Osteocyte (in vitro differentiated cells): ENCODE measurements around the gene ITPRIPL1. TPM values are rescaled to one million over a fixed set of nuclear protein-coding genes. Genes with fewer than 3 reads are reported as not detected.

Experiments used
- DNase-seq: peaks from one replicate; pipeline ENCODE4 v3.0.0; 2021; ENCODE audit warnings: mixed read lengths; ENCODE audit not compliant: unreplicated experiment; ENCODE audit errors: extremely low spot score
- H3K27ac Mint-ChIP-seq: one replicate; pipeline ENCODE4 v1.8.0; 2021; ENCODE audit warnings: mild to moderate bottlenecking, mixed read lengths; ENCODE audit not compliant: unreplicated experiment
- H3K27me3 Mint-ChIP-seq: one replicate; pipeline ENCODE4 v1.8.0; 2021; ENCODE audit warnings: mixed read lengths; ENCODE audit not compliant: unreplicated experiment
- H3K36me3 Mint-ChIP-seq: one replicate; pipeline ENCODE4 v1.8.0; 2021; ENCODE audit warnings: mixed read lengths; ENCODE audit not compliant: unreplicated experiment
- H3K4me1 Mint-ChIP-seq: one replicate; pipeline ENCODE4 v1.8.0; 2021; ENCODE audit warnings: mixed read lengths; ENCODE audit not compliant: unreplicated experiment
- H3K4me3 Mint-ChIP-seq: one replicate; pipeline ENCODE4 v1.8.0; 2021; ENCODE audit warnings: mild to moderate bottlenecking, moderate library complexity, mixed read lengths; ENCODE audit not compliant: unreplicated experiment
- H3K9me3 Mint-ChIP-seq: one replicate; pipeline ENCODE4 v1.8.0; 2021; ENCODE audit warnings: mixed read lengths; ENCODE audit not compliant: unreplicated experiment
- total RNA-seq: library from RNA; stranded (reverse); gene quantifications from 2 replicates; pipeline ENCODE4 v1.2.1, GENCODE V29; 2021
- TF ChIP-seq, protein P1 (sequence below): fragments of 200-600 bp; sonication (generic); IDR thresholded peaks from 2 replicates; pipeline ENCODE4 v1.5.0; 2021; ENCODE audit warnings: antibody characterized with exemption, mild to moderate bottlenecking, moderate library complexity

ITPRIPL1 gene
- total RNA-seq, 1 donor from 2014 or later, result 0.86 TPM

DNA sequence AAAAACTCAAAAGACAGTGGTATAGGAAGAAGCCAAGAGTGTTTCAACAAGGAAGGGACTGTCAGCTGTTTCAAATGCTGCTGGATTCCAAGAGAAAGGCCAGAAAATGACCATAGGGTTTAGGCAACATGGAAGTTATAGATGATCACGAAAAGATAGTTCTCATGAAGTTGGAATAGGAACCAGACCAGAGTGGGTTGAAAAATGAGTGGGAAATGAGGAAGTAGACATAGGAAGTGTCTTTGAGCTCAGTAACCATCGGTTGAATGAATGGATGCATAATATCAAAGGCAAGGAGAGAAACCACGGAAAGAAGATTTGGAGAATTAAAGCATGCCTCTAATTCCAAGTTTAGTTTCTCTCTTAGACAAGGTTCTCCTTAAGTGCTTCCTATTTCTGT lies 11.8 kb downstream of the ITPRIPL1 start:
- Mint-ChIP-seq H3K9me3 (no peaks in the 10 kb centered on the region), H3K27me3 (no peaks in the 10 kb centered on the region), H3K36me3 (no peaks in the 10 kb centered on the region), H3K27ac (no peak overlapping the region), H3K4me1 (peaks cover 34% of the 10 kb centered on the region), H3K4me3 (no peak overlapping the region)
- no peak for DNase-seq
- TF ChIP-seq, protein P1, sequence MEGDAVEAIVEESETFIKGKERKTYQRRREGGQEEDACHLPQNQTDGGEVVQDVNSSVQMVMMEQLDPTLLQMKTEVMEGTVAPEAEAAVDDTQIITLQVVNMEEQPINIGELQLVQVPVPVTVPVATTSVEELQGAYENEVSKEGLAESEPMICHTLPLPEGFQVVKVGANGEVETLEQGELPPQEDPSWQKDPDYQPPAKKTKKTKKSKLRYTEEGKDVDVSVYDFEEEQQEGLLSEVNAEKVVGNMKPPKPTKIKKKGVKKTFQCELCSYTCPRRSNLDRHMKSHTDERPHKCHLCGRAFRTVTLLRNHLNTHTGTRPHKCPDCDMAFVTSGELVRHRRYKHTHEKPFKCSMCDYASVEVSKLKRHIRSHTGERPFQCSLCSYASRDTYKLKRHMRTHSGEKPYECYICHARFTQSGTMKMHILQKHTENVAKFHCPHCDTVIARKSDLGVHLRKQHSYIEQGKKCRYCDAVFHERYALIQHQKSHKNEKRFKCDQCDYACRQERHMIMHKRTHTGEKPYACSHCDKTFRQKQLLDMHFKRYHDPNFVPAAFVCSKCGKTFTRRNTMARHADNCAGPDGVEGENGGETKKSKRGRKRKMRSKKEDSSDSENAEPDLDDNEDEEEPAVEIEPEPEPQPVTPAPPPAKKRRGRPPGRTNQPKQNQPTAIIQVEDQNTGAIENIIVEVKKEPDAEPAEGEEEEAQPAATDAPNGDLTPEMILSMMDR, result no peak

DNA sequence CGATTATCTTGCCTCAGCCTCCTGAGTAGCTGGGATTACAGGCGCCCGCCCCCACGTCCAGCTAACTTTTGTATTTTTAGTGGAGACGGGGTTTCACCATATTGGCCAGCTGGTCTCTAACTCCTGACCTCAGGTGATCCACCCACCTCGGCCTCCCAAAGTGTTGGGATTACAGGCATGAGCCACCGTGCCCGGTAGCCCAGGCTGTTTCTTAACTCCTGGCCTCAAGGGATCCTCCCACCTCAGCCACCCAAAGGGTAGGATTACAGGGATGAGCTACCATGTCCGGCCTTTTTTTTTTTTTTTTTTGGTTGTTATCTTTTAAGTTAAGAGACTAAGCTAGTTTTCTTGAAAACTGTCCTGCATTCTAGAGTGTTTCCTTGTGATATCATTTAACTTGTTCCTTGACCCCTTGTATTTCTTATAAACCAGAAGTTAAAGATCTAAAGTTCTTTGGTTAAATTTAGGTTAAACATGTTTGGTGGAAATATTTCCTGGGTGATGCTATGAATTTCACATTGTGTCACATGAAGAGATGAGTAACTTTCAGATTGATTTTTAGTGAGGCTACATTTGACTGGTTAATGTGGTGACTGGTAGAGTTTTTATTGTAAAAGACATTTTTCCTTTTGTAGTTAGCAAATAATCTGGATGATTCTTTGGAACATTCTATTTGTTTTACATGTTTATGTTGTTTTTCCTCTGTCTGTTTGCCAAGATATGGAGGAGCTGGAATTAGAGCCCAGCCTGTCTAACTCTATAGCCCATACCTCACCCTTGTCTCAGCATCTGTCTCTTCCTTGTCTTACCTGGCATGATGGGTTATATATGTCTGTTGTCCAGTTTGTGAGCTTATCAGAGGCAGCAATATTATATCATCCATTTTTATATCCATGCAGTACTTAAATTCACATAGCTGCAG lies 15.6 kb downstream of the ITPRIPL1 start:
- DNase-seq, result no peak
- Mint-ChIP-seq H3K36me3 (peaks cover 5% of the 10 kb centered on the region), H3K27ac (peak overlapping the region; percentile 42), H3K4me3 (no peak overlapping the region), H3K27me3 (no peaks in the 10 kb centered on the region), H3K4me1 (peaks cover 19% of the 10 kb centered on the region), H3K9me3 (no peaks in the 10 kb centered on the region)
- TF ChIP-seq, protein P1, result no peak

DNA sequence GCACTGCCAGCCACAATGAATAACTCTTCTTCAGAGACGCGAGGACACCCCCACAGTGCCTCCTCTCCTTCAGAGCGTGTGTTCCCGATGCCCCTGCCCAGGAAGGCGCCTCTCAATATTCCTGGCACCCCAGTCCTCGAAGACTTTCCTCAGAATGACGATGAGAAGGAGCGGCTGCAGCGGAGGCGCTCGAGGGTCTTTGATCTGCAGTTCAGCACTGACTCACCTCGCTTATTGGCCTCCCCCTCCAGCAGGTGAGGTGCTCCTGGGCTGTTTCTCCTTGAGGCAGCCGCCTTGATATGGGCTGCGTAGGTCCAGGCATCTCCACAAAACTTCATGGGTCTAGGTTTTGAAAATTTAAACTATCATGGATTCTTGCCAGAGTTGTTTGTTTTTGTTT lies 16.5 kb downstream of the ITPRIPL1 start:
- Mint-ChIP-seq H3K4me1 (peaks cover 12% of the 10 kb centered on the region), H3K27ac (no peak overlapping the region), H3K4me3 (no peak overlapping the region), H3K9me3 (no peaks in the 10 kb centered on the region), H3K27me3 (no peaks in the 10 kb centered on the region), H3K36me3 (peaks cover 7% of the 10 kb centered on the region)
- TF ChIP-seq, protein P1, result no peak
- DNase-seq, result no peak

DNA sequence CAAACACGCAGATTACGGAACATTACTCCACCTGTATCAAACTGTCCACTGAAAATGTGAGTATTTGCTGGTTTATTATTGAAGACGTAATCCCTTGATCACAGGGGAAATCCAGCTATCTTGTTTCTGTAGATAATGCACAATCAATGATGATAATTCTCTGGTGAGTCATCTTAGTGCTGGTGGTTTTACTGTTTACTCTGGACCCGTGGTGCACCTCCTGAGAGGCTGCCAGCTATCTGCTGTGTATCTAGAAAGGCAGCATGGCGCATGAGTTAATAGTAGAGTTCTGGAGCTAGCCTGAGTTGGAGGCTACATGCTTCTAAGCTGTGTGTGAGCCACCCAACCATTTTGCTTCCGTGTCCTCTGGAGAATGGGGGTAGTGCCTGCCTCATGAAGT lies 17.0 kb downstream of the ITPRIPL1 start:
- no peak for DNase-seq
- Mint-ChIP-seq H3K36me3 (peaks cover 7% of the 10 kb centered on the region), H3K27ac (no peak overlapping the region), H3K4me3 (no peak overlapping the region), H3K9me3 (no peaks in the 10 kb centered on the region), H3K27me3 (no peaks in the 10 kb centered on the region), H3K4me1 (peaks cover 9% of the 10 kb centered on the region)
- TF ChIP-seq, protein P1, result no peak

DNA sequence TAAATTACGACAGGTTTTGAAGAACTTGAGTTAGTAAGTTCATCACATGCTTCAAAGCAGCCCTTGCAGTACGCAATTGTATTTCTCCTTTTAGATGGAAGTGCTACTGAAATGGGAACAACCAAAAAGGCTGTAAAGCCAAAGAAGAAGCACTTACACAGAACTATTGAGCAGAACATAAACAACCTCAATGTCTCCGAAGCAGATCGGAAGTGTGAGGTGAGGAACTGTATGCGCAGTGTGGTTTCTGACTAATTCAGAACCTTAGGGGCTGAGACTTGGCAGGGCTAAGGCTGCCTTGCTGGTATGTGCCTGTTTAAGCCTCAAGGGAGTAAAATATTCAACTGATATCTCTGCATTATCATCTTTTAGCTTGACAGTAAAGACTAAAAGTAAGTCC lies 18.9 kb downstream of the ITPRIPL1 start:
- Mint-ChIP-seq H3K4me1 (peaks cover 5% of the 10 kb centered on the region), H3K36me3 (peaks cover 7% of the 10 kb centered on the region), H3K4me3 (no peak overlapping the region), H3K9me3 (no peaks in the 10 kb centered on the region), H3K27ac (no peak overlapping the region), H3K27me3 (no peaks in the 10 kb centered on the region)
- no peak for DNase-seq
- TF ChIP-seq, protein P1, result no peak
